ENCODE data around the gene FAM107A. TPM values are rescaled to one million over a fixed set of nuclear protein-coding genes. Genes with fewer than 3 reads are reported as not detected.

FAM107A gene
- total and polyA plus RNA-seq, 2 of the 13 experiments (the other 11 are each of a cell fraction or from before 2014, with no cell fraction given) = not detected

GRCh38 chr3:58537412-58538301, 39.5 kb downstream of the FAM107A start (continued):
- TF ChIP-seq AKAP8 (CRISPR knock-in tag; IDR thresholded peaks at IDR 0.05) (no peak), ZIK1 (CRISPR knock-in tag; IDR thresholded peaks at IDR 0.05; ENCODE audit: borderline replicate concordance, low read depth) (no peak), NR2F6 (IDR thresholded peaks at IDR 0.05) (0 out of 2 replicates have a peak, but pooled peaks have one; percentile 16), NR2F6 (CRISPR knock-in tag; IDR thresholded peaks at IDR 0.05) (no peak), ZNF720 (CRISPR knock-in tag; IDR thresholded peaks at IDR 0.05) (no peak), AHDC1 (CRISPR knock-in tag; IDR thresholded peaks at IDR 0.05; ENCODE audit: borderline replicate concordance) (peak; percentile 15; the same call in 1 of the 2 replicates), PRPF4 (IDR thresholded peaks at IDR 0.05; ENCODE audit: low read depth, low read length, poor library complexity, severe bottlenecking) (no peak), KLF12 (CRISPR knock-in tag; IDR thresholded peaks at IDR 0.05; ENCODE audit: borderline replicate concordance) (no peak), FOXK2 (IDR thresholded peaks at IDR 0.05) (no peak), XRCC5 (optimal IDR thresholded peaks at IDR 0.05; ENCODE audit: low read length) (no peak), SP1 (IDR thresholded peaks at IDR 0.05) (no peak), SP1 (CRISPR knock-in tag; IDR thresholded peaks at IDR 0.05) (no peak), TBX3 (IDR thresholded peaks at IDR 0.05; ENCODE audit: borderline replicate concordance) (no peak), PHB2 (IDR thresholded peaks at IDR 0.05; ENCODE audit: partially characterized antibody) (no peak), SNAPC5 (CRISPR knock-in tag; IDR thresholded peaks at IDR 0.05; ENCODE audit: borderline replicate concordance) (peak; percentile 49; the same call in 1 of the 2 replicates), PAXIP1 (CRISPR knock-in tag; conservative IDR thresholded peaks at IDR 0.05) (no peak), ARNTL (CRISPR knock-in tag; IDR thresholded peaks at IDR 0.05) (no peak), ZNF597 (CRISPR knock-in tag; IDR thresholded peaks at IDR 0.05) (no peak), ZZZ3 (CRISPR knock-in tag; IDR thresholded peaks at IDR 0.05; ENCODE audit: borderline replicate concordance) (no peak), ZNF256 (CRISPR knock-in tag; conservative IDR thresholded peaks at IDR 0.05) (0 out of 2 replicates have a peak, but pooled peaks have one; percentile 41), ZNF672 (CRISPR knock-in tag; IDR thresholded peaks at IDR 0.05) (no peak)

Measured in HepG2 (cell line).